ENCODE measurements around the gene RING1. TPM values are rescaled to one million over a fixed set of nuclear protein-coding genes. Genes with fewer than 3 reads are reported as not detected.

The RING1 gene
- total RNA-seq, 1 donor from 2014 or later = 43.8 TPM

DNA sequence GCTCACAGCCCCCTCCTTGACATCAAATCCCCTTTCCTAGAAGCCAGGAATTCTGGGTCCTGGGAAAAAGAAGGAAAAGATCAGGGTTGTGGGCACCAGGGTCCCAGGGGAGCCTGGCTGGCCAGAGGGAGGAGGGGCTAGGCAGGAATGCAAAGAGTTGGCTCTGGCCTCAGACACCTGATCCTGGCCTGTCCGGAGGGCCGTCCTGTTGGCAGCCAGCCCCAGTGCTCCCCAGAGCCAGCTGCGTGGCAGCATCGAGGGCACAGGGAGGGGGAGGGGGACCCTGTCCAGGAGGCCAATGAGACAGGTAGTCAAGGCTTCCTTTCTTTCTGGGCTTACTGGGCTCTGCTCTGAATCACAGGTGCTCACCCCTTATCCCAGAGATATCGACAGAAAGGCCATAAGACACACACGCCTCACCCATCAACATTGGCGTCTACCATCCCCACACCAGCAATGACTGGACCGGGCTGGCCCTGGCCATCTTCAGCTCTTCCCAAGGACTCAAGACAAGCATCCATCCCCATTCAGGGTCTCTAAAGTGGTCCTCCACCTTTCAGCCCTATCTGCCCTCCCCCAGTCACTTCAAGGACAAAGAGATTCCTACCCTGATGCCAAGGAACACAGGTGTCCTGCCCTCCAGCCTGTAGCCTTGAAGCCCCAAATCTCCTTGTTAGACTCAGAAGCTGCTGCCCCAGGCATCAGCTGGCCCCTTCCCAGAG lies 16.8 kb upstream of the RING1 start:
- Mint-ChIP-seq H3K36me3 (ENCODE audit: low read depth) (peaks cover 26% of the 10 kb centered on the region), H3K27ac (no peak overlapping the region), H3K27me3 (peaks cover 32% of the 10 kb centered on the region), H3K4me3 (no peak overlapping the region), H3K9me3 (no peaks in the 10 kb centered on the region), H3K4me1 (peaks cover 25% of the 10 kb centered on the region)
- DNase-seq (no peak), ATAC-seq (ENCODE audit: low read depth) (no peak)
- POLR2A ChIA-PET = interaction anchor here (0.5 to 1.1 kb wide), 4 partner anchors 8 to 220 kb away, joined by 3 read pairs; partner anchors contain the start of gene RXRB
- intact Hi-C loops (cut with micrococcal nuclease) = loop anchor here (2.0 kb wide), 1 partner anchor 17 kb away; the partner anchor contains the start of gene RING1
- TF ChIP-seq, protein P1, sequence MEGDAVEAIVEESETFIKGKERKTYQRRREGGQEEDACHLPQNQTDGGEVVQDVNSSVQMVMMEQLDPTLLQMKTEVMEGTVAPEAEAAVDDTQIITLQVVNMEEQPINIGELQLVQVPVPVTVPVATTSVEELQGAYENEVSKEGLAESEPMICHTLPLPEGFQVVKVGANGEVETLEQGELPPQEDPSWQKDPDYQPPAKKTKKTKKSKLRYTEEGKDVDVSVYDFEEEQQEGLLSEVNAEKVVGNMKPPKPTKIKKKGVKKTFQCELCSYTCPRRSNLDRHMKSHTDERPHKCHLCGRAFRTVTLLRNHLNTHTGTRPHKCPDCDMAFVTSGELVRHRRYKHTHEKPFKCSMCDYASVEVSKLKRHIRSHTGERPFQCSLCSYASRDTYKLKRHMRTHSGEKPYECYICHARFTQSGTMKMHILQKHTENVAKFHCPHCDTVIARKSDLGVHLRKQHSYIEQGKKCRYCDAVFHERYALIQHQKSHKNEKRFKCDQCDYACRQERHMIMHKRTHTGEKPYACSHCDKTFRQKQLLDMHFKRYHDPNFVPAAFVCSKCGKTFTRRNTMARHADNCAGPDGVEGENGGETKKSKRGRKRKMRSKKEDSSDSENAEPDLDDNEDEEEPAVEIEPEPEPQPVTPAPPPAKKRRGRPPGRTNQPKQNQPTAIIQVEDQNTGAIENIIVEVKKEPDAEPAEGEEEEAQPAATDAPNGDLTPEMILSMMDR (IDR thresholded peaks at IDR 0.05) = no peak
- CTCF ChIA-PET = interaction anchor here (0.6 kb wide), 1 partner anchor 311 kb away, joined by 3 read pairs; no protein-coding TSS in a partner anchor

DNA sequence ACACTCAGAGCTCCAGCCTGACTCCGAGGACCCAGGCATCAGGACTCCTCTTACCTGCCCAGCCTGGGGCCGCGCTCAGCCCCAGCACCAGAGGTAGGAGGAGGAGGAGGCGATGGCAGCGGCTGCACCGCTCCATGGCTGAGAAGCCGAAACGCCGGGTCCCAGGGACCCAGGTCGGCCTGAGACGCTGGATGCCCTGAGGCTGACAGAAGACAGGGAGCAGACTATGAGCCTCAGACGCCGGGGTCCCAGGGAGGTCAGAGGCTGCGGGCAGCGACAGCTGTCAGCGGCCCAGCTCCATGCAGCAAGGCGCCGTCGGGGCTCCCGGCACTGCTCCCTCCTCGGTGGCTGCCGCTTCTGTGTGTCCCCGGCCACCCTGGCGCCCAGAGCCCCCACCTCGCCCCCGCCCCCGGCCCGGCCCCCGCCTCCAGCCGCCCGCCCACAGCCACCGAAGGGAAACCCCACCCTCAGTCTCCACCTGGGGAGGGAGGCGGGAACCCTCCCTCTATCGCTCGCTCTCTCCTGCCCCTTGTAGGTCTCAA lies 16.1 kb upstream of the RING1 start, which contains the start of gene COL11A2:
TSS of gene COL11A2 (minus strand) at position 363 of the 542 bp plus-strand sequence. CDS start at position 136, 227 bp downstream.
- intact Hi-C loops (cut with micrococcal nuclease) = loop anchor here (2.0 kb wide), 1 partner anchor 17 kb away; the partner anchor contains the start of gene RING1
- Mint-ChIP-seq H3K27ac (no peak within 1 kb of the TSS), H3K36me3 (ENCODE audit: low read depth) (peaks cover 31% of the 10 kb centered on the region), H3K4me1 (peaks cover 27% of the 10 kb centered on the region), H3K4me3 (peak within 1 kb of the TSS; percentile 82), H3K9me3 (no peaks in the 10 kb centered on the region), H3K27me3 (peaks cover 29% of the 10 kb centered on the region)
- no peak for DNase-seq
- peak; percentile 59 for ATAC-seq (ENCODE audit: low read depth)
- TF ChIP-seq, protein P1 (IDR thresholded peaks at IDR 0.05) = no peak
- CTCF ChIA-PET = interaction anchor here (0.6 kb wide), 1 partner anchor 311 kb away, joined by 3 read pairs; no protein-coding TSS in a partner anchor
- POLR2A ChIA-PET = interaction anchor here (0.5 to 1.1 kb wide), 4 partner anchors 8 to 221 kb away, joined by 3 read pairs; partner anchors contain the start of gene RXRB

DNA sequence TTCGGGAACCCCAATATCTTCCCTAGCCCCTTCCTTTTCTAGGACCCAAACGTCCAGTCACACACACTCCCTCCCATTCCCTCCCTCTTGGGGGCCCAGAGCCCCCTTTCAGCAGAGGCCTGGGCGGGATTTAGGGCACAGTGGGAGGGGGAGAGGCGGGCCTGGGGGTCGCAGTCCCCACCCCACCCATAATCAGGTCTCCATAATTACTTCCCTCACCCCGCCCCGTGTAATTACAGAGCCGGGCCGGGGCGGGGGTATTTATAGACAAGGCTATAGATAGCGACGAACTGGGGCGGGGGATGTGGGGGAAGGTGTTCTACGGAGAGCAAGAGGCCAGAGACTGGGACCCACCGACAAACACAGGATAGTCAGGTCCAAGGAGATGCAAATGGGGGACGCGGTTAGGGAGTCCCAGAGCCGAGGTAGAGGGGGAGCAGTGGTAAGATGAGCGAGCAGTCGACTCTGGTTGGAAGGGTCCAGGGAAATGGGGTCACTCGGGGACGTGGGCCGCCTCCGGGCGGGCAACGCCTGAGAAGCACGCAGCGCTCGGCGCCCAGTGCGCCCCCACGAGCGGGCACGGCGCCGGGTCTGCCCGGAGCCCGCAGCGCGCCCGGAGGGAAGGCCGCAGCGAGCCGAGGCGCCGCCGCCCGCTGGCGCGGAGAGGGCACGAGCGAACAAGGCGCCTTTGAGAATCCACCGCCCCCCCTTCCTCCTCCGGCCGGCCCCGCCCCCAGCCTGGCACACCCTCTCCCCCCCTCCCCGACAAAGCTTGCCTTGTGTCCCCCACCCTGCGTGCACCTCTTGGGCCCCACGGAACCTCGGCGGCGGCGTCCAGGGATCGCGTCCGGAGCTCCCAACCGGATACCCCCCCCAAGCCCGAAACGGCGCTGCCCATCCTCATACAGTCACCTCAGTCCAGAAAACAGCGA lies 15.4 kb upstream of the RING1 start:
- ATAC-seq (ENCODE audit: low read depth) (peak; percentile 48), DNase-seq (peak; percentile 42)
- Mint-ChIP-seq H3K4me1 (peaks cover 31% of the 10 kb centered on the region), H3K36me3 (ENCODE audit: low read depth) (peaks cover 38% of the 10 kb centered on the region), H3K27ac (no peak overlapping the region), H3K9me3 (no peaks in the 10 kb centered on the region), H3K4me3 (peak overlapping the region; percentile 82), H3K27me3 (peaks cover 23% of the 10 kb centered on the region)
- intact Hi-C loops (cut with micrococcal nuclease) = loop anchor here (1.0 to 2.0 kb wide), 2 partner anchors 14 to 16 kb away; partner anchors contain the start of gene RING1
- TF ChIP-seq, protein P1 (IDR thresholded peaks at IDR 0.05) = no peak
- ChIA-PET POLR2A (interaction anchor here (0.8 kb wide), 2 partner anchors 9 to 15 kb away, joined by 3 read pairs; partner anchors contain the start of gene RING1), CTCF (no interaction called here)

DNA sequence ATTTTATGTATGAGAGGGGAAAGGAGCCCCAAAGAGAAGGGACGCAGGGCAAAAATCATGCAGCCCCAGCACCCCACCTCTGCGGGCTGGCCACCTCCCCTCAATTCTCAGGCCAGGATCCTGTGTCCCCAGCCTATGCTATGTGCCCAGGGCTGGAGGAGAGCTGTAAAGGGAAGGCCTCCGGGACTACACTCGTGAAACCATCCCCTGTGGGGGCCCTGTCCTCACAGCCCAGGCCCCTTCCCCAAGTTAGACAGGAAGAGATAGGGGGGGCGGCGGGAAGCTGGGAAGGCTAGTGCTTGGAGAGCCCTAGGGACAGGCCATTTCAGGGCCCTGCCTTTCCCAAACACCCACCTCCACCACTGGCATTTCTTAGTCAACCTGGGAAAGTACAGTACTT lies 14.7 kb upstream of the RING1 start:
- Mint-ChIP-seq H3K4me1 (peaks cover 38% of the 10 kb centered on the region), H3K27me3 (peaks cover 18% of the 10 kb centered on the region), H3K4me3 (peak overlapping the region; percentile 60), H3K36me3 (ENCODE audit: low read depth) (peaks cover 41% of the 10 kb centered on the region), H3K27ac (no peak overlapping the region), H3K9me3 (no peaks in the 10 kb centered on the region)
- TF ChIP-seq, protein P1 (IDR thresholded peaks at IDR 0.05) = no peak
- POLR2A ChIA-PET = interaction anchor here (0.8 kb wide), 2 partner anchors 10 to 15 kb away, joined by 3 read pairs; partner anchors contain the start of gene RING1
- ATAC-seq (ENCODE audit: low read depth) (no peak), DNase-seq (no peak)
- CTCF ChIA-PET = no interaction called here
- intact Hi-C loops (cut with micrococcal nuclease) = loop anchor here (1.0 to 2.0 kb wide), 2 partner anchors 14 to 15 kb away; partner anchors contain the start of gene RING1
